Loucy (cell line): ENCODE data around the gene IL2RG.

Experiments used
- H2AFZ ChIP-seq: fragments of 200-600 bp; sonication (generic); 2 replicates; pipeline ENCODE4 v1.6.0; 2016; ENCODE audit warnings: antibody characterized with exemption, mild to moderate bottlenecking, low read length, moderate library complexity
- H3F3A ChIP-seq: fragments of 200-600 bp; 2 replicates; pipeline ENCODE4 v1.6.0; 2016; ENCODE audit warnings: antibody characterized with exemption, low read depth, mild to moderate bottlenecking
- H3K27me3 ChIP-seq: fragments of 200-600 bp; sonication (generic); 2 replicates; pipeline ENCODE4 v1.6.1; 2014; ENCODE audit warnings: low read length, mild to moderate bottlenecking; ENCODE audit not compliant: insufficient read depth, poor library complexity, severe bottlenecking
- H3K36me3 ChIP-seq: fragments of 200-600 bp; sonication (generic); 2 replicates; pipeline ENCODE4 v1.6.1; 2016; ENCODE audit warnings: low read length; ENCODE audit not compliant: insufficient read depth
- H3K4me1 ChIP-seq: fragments of 200-600 bp; sonication (generic); 2 replicates; pipeline ENCODE4 v1.5.1; 2014; ENCODE audit warnings: low read length, mild to moderate bottlenecking; ENCODE audit not compliant: insufficient read depth, poor library complexity, severe bottlenecking
- H3K4me2 ChIP-seq: fragments of 200-600 bp; sonication (generic); 2 replicates; pipeline ENCODE4 v1.6.0; 2014; ENCODE audit warnings: antibody characterized with exemption, low read length, low read depth, mild to moderate bottlenecking; ENCODE audit not compliant: poor library complexity, severe bottlenecking
- H3K4me3 ChIP-seq: fragments of 200-600 bp; sonication (generic); 2 replicates; pipeline ENCODE4 v1.5.1; 2014; ENCODE audit warnings: low read length, mild to moderate bottlenecking, mixed read lengths; ENCODE audit not compliant: poor library complexity, severe bottlenecking
- H3K79me2 ChIP-seq: fragments of 200-600 bp; sonication (generic); 2 replicates; pipeline ENCODE4 v1.6.1; 2014; ENCODE audit warnings: low read length; ENCODE audit not compliant: insufficient read depth
- H3K9ac ChIP-seq: fragments of 200-600 bp; sonication (generic); 2 replicates; pipeline ENCODE4 v1.6.0; 2014; ENCODE audit warnings: mild to moderate bottlenecking, low read depth, low read length, moderate library complexity; ENCODE audit not compliant: poor library complexity, severe bottlenecking
- H3K9me2 ChIP-seq: fragments of 200-600 bp; sonication (generic); replicated peaks from 2 replicates; pipeline ENCODE4 v1.6.1; 2016; ENCODE audit warnings: low read depth, low read length, mixed read lengths
- H3K9me3 ChIP-seq: fragments of 200-600 bp; sonication (generic); 2 replicates; pipeline ENCODE4 v1.6.1; 2014; ENCODE audit warnings: mild to moderate bottlenecking, antibody characterized with exemption, low read length, low read depth; ENCODE audit not compliant: insufficient read depth
- H4K20me1 ChIP-seq: fragments of 200-600 bp; sonication (generic); 2 replicates; pipeline ENCODE4 v1.6.0; 2014; ENCODE audit warnings: antibody characterized with exemption, low read length, mild to moderate bottlenecking; ENCODE audit not compliant: insufficient read depth, poor library complexity, severe bottlenecking
- CTCF ChIP-seq: fragments of 200-600 bp; sonication (generic); conservative IDR thresholded peaks from 2 replicates; pipeline ENCODE4 v1.5.1; 2014; ENCODE audit warnings: mild to moderate bottlenecking, antibody characterized with exemption, low read length
- EZH2phosphoT487 ChIP-seq: fragments of 200-600 bp; IDR thresholded peaks from 2 replicates; pipeline ENCODE4 v1.6.1; 2018; ENCODE audit warnings: antibody characterized with exemption, mild to moderate bottlenecking, moderate library complexity, borderline replicate concordance

The IL2RG gene

DNA sequence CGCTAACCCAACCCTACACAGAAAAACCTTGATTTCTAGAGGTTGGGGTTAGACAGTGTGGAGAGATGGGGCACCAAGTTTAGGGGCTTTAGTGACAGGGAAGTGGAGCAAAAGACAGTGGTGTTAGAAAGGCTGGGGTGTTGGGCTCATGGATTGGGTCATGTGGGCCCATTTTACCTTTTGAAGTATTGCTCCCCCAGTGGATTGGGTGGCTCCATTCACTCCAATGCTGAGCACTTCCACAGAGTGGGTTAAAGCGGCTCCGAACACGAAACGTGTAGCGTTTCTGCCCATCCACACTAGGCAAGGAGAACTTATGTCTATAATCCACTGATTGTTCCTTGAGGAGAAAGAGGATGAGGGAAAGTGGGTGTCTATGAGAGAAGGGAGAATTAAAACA, 2.3 kb downstream of the IL2RG start:
- peak overlapping the region; percentile 100 for H3K4me2 ChIP-seq
- no peaks in the 10 kb centered on the region for H3K27me3 ChIP-seq
- no peak overlapping the region for H2AFZ ChIP-seq
- H3F3A ChIP-seq: peaks cover 11% of the 10 kb centered on the region
- no peaks in the 10 kb centered on the region for H3K36me3 ChIP-seq
- no peaks in the 10 kb centered on the region for H4K20me1 ChIP-seq
- H3K9me2 ChIP-seq: no peaks in the 10 kb centered on the region
- H3K9me3 ChIP-seq: no peaks in the 10 kb centered on the region
- peak overlapping the region; percentile 100 for H3K9ac ChIP-seq
- peaks cover 52% of the 10 kb centered on the region for H3K4me1 ChIP-seq
- peaks cover 73% of the 10 kb centered on the region for H3K79me2 ChIP-seq
- TF ChIP-seq CTCF: no peak; the same call in 1 of the 2 replicates
- TF ChIP-seq EZH2phosphoT487: no peak
- H3K4me3 ChIP-seq: peak overlapping the region; percentile 96

DNA sequence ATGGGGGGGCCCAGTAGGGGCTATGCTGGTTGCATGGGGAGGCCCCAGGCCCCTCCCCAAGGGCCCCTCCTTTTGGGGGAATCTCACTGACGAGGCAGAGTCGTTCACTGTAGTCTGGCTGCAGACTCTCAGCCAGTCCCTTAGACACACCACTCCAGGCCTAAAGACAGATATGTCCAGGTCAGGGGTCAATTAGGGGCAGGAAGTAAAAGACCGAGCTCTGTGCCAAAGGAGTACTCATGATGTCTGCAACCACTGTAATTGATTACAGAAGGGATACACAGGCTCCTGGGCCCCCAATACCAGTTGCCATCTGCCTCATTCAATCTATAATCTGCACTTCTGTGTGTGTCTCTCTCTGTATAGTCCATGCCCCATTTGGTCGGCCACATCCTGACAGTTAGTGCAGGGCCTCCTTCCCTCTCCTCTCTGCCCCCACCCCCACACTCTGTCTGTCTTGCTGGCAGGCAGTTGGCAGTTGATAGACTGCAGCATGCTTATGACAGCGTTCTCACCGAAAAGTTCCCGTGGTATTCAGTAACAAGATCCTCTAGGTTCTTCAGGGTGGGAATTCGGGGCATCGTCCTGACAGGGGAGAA, 3.5 kb downstream of the IL2RG start:
- H3F3A ChIP-seq: peaks cover 11% of the 10 kb centered on the region
- peak overlapping the region; percentile 96 for H3K4me3 ChIP-seq
- no peak overlapping the region for H2AFZ ChIP-seq
- peak overlapping the region; percentile 100 for H3K4me2 ChIP-seq
- H3K79me2 ChIP-seq: peaks cover 73% of the 10 kb centered on the region
- peak overlapping the region; percentile 100 for H3K9ac ChIP-seq
- TF ChIP-seq CTCF (no peak), EZH2phosphoT487 (no peak)
- peaks cover 49% of the 10 kb centered on the region for H3K4me1 ChIP-seq
- H3K36me3 ChIP-seq: no peaks in the 10 kb centered on the region
- no peaks in the 10 kb centered on the region for H3K9me3 ChIP-seq
- no peaks in the 10 kb centered on the region for H3K27me3 ChIP-seq
- no peaks in the 10 kb centered on the region for H3K9me2 ChIP-seq
- no peaks in the 10 kb centered on the region for H4K20me1 ChIP-seq

- no peaks in the 10 kb centered on the region for H3K9me2 ChIP-seq
- peak overlapping the region; percentile 96 for H3K4me3 ChIP-seq
- H4K20me1 ChIP-seq: no peaks in the 10 kb centered on the region
- peaks cover 49% of the 10 kb centered on the region for H3K4me1 ChIP-seq
- H2AFZ ChIP-seq: no peak overlapping the region
- H3K9me3 ChIP-seq: no peaks in the 10 kb centered on the region
- TF ChIP-seq EZH2phosphoT487: no peak
- no peak for TF ChIP-seq CTCF
- H3K27me3 ChIP-seq: no peaks in the 10 kb centered on the region
- peak overlapping the region; percentile 100 for H3K4me2 ChIP-seq
- H3K79me2 ChIP-seq: peaks cover 73% of the 10 kb centered on the region
- peak overlapping the region; percentile 100 for H3K9ac ChIP-seq
- H3F3A ChIP-seq: peaks cover 12% of the 10 kb centered on the region
- no peaks in the 10 kb centered on the region for H3K36me3 ChIP-seq
These were observed 4.1 kb downstream of the IL2RG start for GRCh38 chrX:71107245-71107644.
